Activated T-cell treated with anti-CD3 and anti-CD28 coated beads, Interleukin-2, amount 50 U/mL, for 48 hours (primary cell): ENCODE results near the gene TBX5.

Source experiments
- DNase-seq, 2 experiments: peaks; one replicate each; pipeline ENCODE4 v3.0.0-alpha.2; 2020

The TBX5 gene

GRCh38 chr12:114404926-114405518 is 922 bp downstream of the TBX5 start:
- DNase-seq = no peak

GRCh38 chr12:114404083-114404925 is 1.6 kb downstream of the TBX5 start:
- no peak for DNase-seq

GRCh38 chr12:114403690-114404066 is 2.3 kb downstream of the TBX5 start:
- DNase-seq = no peak

- no peak for DNase-seq
These were observed 2.8 kb downstream of the TBX5 start for GRCh38 chr12:114403011-114403689.

GRCh38 chr12:114402084-114402717 is 3.7 kb downstream of the TBX5 start:
- DNase-seq = no peak

GRCh38 chr12:114401328-114402083 is 4.4 kb downstream of the TBX5 start:
- DNase-seq = no peak

- DNase-seq = no peak
These were observed 5.0 kb downstream of the TBX5 start for GRCh38 chr12:114400925-114401324.

GRCh38 chr12:114400361-114400811 is 5.6 kb downstream of the TBX5 start:
- DNase-seq = no peak

- DNase-seq = no peak
These were observed 6.2 kb downstream of the TBX5 start for GRCh38 chr12:114399664-114400211.

- DNase-seq = no peak
These were observed 7.7 kb downstream of the TBX5 start for GRCh38 chr12:114397978-114398881.

GRCh38 chr12:114396869-114397719 is 8.8 kb downstream of the TBX5 start:
- no peak for DNase-seq

- DNase-seq = no peak
These were observed 9.6 kb downstream of the TBX5 start for GRCh38 chr12:114396153-114396868.

GRCh38 chr12:114395755-114396152 is 10.2 kb downstream of the TBX5 start:
- no peak for DNase-seq

GRCh38 chr12:114395233-114395632 is 10.7 kb downstream of the TBX5 start:
- no peak for DNase-seq

GRCh38 chr12:114393569-114393968 is 12.4 kb downstream of the TBX5 start:
- no peak for DNase-seq

- no peak for DNase-seq
These were observed 13.0 kb downstream of the TBX5 start for GRCh38 chr12:114392909-114393308.

- no peak for DNase-seq
These were observed 14.9 kb downstream of the TBX5 start for GRCh38 chr12:114391088-114391487.

- DNase-seq = no peak
These were observed 21.2 kb downstream of the TBX5 start for GRCh38 chr12:114384739-114385138.

GRCh38 chr12:114381177-114381576 is 24.8 kb downstream of the TBX5 start:
- DNase-seq = no peak

GRCh38 chr12:114371733-114372132 is 34.2 kb downstream of the TBX5 start:
- DNase-seq = no peak
